Sigmoid colon (tissue), 7 donors: ENCODE measurements around the gene DSCAML1. TPM values are rescaled to one million over a fixed set of nuclear protein-coding genes. Genes with fewer than 3 reads are reported as not detected.

Source experiments
- DNase-seq: peaks from one replicate; pipeline ENCODE4 v3.0.0-alpha.2; 2019
- H3K27ac ChIP-seq, 4 donors: fragments of 200-600 bp; sonication (generic); one replicate each; pipeline ENCODE4 v1.5.1; 2016 to 2019; ENCODE audit warnings: mild to moderate bottlenecking in 1 of 4
- H3K27me3 ChIP-seq, 3 donors: fragments of 200-600 bp; sonication (generic); one replicate each; pipeline ENCODE4 v1.5.1; 2019; ENCODE audit warnings: mild to moderate bottlenecking in 1 of 3
- H3K36me3 ChIP-seq, 4 donors: fragments of 200-600 bp; sonication (generic); one replicate each; pipeline ENCODE4 v1.5.1; 2016 to 2019
- H3K4me1 ChIP-seq, 4 donors: fragments of 200-600 bp; sonication (generic); one replicate each; pipeline ENCODE4 v1.5.1; 2017 to 2019
- H3K4me3 ChIP-seq, 4 donors: fragments of 200-600 bp; sonication (generic); one replicate each; pipeline ENCODE4 v1.5.1; 2017 to 2019; ENCODE audit warnings: mild to moderate bottlenecking in 2 of 4, moderate library complexity in 1 of 4
- H3K9me3 ChIP-seq, 4 donors: fragments of 200-600 bp in 3 of 4; sonication (generic) in 3 of 4; one replicate each; pipeline versions ENCODE4 v1.5.1 to v1.6.1; 2013 to 2019
- EP300 ChIP-seq, 4 donors: sonication (generic); formaldehyde crosslinking; IDR thresholded peaks; one replicate each; pipeline ENCODE4 v1.6.1; 2017; ENCODE audit warnings: antibody characterized with exemption in 4 of 4
- POLR2A ChIP-seq, 2 donors: fragments of 450-650 bp; IDR thresholded peaks; one replicate each; pipeline ENCODE4 v1.6.1; 2016; ENCODE audit warnings: antibody characterized with exemption in 2 of 2, mild to moderate bottlenecking in 2 of 2, moderate library complexity in 2 of 2
- POLR2AphosphoS5 ChIP-seq, 4 donors: sonication (generic); formaldehyde crosslinking; IDR thresholded peaks; one replicate each; pipeline ENCODE4 v1.6.1; 2017; ENCODE audit warnings: antibody characterized with exemption in 4 of 4
- WGBS, 2 donors: extraction: QIAGEN DNeasy Blood & Tissue Kit; methylation state at CpG; one replicate each; pipeline ENCODE4 v1.1.7; 2013; 5-methylcytosine and 5-hydroxymethylcytosine counted together
- intact Hi-C: fragments of 100-400 bp; cut with DNase I; formaldehyde crosslinking; loops from one replicate; pipeline ENCODE4 v1.15.1; 2023
- polyA plus RNA-seq, 3 donors: library from polyadenylated mRNA; stranded (reverse); fragments of 200-250 nt; gene quantifications; one replicate each; pipeline ENCODE4 v1.2.3, GENCODE V29; 2013
- total RNA-seq, 4 donors: library from RNA; depleted of rRNA; stranded (reverse); fragments of >200 nt; gene quantifications; one replicate each; pipeline ENCODE4 v1.1.0, GENCODE V29; 2016
- TF ChIP-seq, protein P1 (sequence below), 4 experiments: fragments of 450-650 bp in 3 of 4; fragments of 200-600 bp in 1 of 4; IDR thresholded peaks; one replicate each; pipeline ENCODE4 v1.5.1; 2016 to 2019; ENCODE audit warnings: antibody characterized with exemption in 4 of 4, mild to moderate bottlenecking in 3 of 4, moderate library complexity in 2 of 4
- donor health status: healthy with polysubstance abuse.
- donor health status: Bipolar disorder and iron deficiency.
- donor health status: healthy.

The DSCAML1 gene
- total and polyA plus RNA-seq, 7 donors, result under 0.01 to 7.5 (median 1.2) TPM

DNA sequence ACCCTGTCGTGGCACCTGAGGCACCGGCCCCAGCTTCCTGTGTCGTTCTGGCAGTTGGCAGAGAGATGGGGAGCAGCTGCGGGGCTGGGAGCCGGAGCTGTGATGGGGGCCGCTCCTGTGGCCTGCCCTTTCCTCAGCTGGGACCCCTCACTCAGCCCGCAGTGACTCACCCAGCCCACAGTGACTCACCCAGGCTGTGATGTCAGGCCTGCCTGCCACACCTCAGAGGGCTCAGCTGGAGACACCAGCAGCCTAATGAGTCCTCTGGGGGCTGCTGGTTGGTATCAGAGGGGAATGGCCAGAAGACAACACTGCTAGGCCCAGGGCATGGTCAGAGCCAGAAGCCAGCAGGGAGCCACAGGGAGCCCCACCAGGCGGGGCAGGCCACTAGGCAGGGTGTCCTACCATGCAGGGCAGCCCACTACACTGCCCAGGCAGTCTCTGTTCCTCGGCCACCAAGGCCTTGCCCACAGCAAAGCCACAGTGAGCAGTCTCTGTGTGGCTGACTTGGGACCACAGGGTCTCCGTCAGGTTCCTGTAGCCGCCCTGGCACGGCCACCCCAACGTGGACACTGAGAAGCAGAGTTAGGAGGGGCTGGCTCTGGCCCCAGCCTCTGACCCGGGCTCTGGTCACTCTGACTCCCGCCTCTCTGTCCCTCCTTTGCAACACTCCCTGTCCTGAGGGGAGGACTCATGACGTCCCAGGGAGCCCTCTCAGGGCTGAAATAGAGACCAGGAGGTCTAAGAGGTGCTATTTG lies 31.8 kb upstream of the DSCAML1 start:
- WGBS, 2 donors, result 52 to 76% methylated on average over 16 of the region's 16 CpGs
- peak; percentile 84 for DNase-seq
- no peaks in the 10 kb centered on the region for H3K9me3 ChIP-seq
- peaks cover 0 to 20% (median 0%) of the 10 kb centered on the region in 3 donors for H3K27me3 ChIP-seq
- peaks cover 0 to 6% (median 0%) of the 10 kb centered on the region in 4 donors for H3K36me3 ChIP-seq
- H3K4me1 ChIP-seq, result peaks cover 0 to 50% (median 22%) of the 10 kb centered on the region in 4 donors
- H3K4me3 ChIP-seq, result no peak overlapping the region
- TF ChIP-seq POLR2AphosphoS5 (IDR thresholded peaks at IDR 0.05), result no peak
- TF ChIP-seq, protein P1, sequence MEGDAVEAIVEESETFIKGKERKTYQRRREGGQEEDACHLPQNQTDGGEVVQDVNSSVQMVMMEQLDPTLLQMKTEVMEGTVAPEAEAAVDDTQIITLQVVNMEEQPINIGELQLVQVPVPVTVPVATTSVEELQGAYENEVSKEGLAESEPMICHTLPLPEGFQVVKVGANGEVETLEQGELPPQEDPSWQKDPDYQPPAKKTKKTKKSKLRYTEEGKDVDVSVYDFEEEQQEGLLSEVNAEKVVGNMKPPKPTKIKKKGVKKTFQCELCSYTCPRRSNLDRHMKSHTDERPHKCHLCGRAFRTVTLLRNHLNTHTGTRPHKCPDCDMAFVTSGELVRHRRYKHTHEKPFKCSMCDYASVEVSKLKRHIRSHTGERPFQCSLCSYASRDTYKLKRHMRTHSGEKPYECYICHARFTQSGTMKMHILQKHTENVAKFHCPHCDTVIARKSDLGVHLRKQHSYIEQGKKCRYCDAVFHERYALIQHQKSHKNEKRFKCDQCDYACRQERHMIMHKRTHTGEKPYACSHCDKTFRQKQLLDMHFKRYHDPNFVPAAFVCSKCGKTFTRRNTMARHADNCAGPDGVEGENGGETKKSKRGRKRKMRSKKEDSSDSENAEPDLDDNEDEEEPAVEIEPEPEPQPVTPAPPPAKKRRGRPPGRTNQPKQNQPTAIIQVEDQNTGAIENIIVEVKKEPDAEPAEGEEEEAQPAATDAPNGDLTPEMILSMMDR (IDR thresholded peaks at IDR 0.05), result no peak
- intact Hi-C loops, result no loop called here
- peak overlapping the region; percentile 40 to 62 (median 50) for H3K27ac ChIP-seq

DNA sequence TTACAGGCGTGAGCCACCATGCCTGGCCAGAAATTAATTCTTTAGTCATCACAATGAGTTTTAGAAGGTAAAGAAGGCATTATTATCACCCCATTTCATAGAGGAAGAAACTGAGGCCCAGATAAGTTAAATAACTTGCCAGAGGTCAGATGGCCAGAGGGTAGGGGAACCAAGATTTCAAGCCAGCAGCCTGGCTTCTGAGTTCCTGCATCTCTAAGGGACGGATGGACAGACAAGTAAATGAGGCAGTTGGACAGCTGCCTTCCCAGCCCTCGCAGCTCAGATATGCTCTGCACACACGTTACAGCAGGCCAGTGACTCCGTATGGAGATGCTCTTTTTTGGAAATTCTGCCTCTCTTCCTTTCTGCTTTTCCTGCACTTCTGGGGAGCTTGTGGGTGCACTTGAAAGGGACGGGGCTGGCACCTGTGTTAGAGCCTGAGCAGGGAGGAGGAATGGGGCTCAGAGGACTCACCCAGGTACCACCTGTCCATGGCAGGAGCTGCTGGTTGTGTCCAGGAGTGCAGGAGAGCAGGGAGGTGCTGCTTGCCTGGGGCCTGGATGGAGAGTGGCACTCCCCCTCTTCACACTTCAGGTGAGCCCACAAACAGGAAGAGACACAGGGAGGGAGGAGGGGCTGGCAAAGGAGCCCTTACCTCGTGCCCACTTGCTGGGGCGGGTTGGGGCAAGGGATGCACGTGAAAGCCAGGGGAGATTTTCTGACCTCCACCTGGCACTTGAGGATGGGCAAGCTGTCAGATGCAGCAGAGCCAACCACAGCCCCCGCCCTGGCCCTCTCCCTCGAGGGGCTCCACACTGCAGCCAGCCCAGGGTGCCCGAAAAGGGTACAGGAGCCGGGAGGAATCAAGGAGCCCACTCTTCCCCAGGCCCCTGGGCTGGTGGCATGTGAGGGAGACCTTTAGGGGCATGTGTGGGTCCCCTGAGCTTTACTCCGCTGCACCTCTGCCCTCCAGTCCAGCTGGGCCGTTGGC lies 30.8 kb upstream of the DSCAML1 start:
- DNase-seq, result peak; percentile 55

DNA sequence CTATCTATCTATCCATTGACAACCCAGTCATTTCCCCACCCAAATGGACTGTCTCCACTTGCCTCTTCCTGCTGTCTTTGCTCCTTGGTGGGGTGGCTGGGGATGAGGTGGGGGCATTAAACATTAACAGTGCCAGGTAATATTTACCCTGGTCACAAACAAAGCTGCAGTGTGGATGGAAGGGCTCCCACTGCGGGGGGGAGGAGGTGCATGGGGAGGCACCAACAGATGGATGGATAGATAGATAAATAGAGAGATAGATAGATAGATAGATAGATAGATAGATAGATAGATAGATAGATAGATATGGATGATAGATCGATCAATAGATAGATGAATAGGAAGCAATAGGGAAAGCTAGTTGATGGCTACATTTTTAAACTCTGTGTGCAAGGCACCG lies 29.8 kb upstream of the DSCAML1 start:
- H3K9me3 ChIP-seq, result no peaks in the 10 kb centered on the region
- H3K4me3 ChIP-seq, result no peak overlapping the region
- peaks cover 0 to 20% (median 0%) of the 10 kb centered on the region in 3 donors for H3K27me3 ChIP-seq
- H3K4me1 ChIP-seq, result peaks cover 0 to 58% (median 28%) of the 10 kb centered on the region in 4 donors
- no peaks in the 10 kb centered on the region for H3K36me3 ChIP-seq
- no peak overlapping the region for H3K27ac ChIP-seq
- no peak for DNase-seq
- 68 to 79% methylated on average over 3 of the region's 3 CpGs for WGBS, 2 donors
- intact Hi-C loops, result no loop called here
- TF ChIP-seq, protein P1 (IDR thresholded peaks at IDR 0.05), result no peak
- TF ChIP-seq POLR2AphosphoS5 (IDR thresholded peaks at IDR 0.05) (no peak), EP300 (IDR thresholded peaks at IDR 0.05) (no peak), POLR2A (IDR thresholded peaks at IDR 0.05) (no peak)

More for the DNA sequence above, 30.8 kb upstream of the DSCAML1 start:
- peaks cover 0 to 51% (median 25%) of the 10 kb centered on the region in 4 donors for H3K4me1 ChIP-seq
- H3K4me3 ChIP-seq, result no peak overlapping the region
- TF ChIP-seq POLR2AphosphoS5 (IDR thresholded peaks at IDR 0.05) (no peak), POLR2A (IDR thresholded peaks at IDR 0.05) (no peak), EP300 (IDR thresholded peaks at IDR 0.05) (no peak)
- TF ChIP-seq, protein P1 (IDR thresholded peaks at IDR 0.05), result no peak
- H3K9me3 ChIP-seq, result no peaks in the 10 kb centered on the region
- H3K27ac ChIP-seq, result peak overlapping the region; percentile 27 to 62 (median 47)
- H3K36me3 ChIP-seq, result peaks cover 0 to 4% (median 0%) of the 10 kb centered on the region in 4 donors
- 62 to 80% methylated on average over 15 of the region's 15 CpGs for WGBS, 2 donors
- H3K27me3 ChIP-seq, result peaks cover 0 to 20% (median 0%) of the 10 kb centered on the region in 3 donors
- intact Hi-C loops, result no loop called here

DNA sequence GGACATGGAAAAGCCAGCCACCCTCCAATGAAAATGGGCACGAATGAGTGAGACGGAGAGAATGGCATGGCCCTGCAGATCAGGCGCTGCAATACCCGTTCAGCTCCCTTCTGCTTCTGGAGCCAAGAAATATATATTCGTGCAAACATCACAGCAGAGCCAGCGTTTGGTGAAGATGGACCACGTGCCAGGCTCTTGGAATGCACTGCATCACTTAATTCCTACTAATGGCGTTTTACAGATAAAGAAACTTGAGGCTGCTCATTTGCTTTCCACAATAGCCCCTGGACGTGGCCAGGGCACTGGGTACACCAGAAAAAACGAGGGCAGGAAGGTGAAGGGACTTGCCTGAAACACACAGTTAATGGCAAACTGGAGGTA lies 29.2 kb upstream of the DSCAML1 start:
- peaks cover 0 to 55% (median 28%) of the 10 kb centered on the region in 4 donors for H3K4me1 ChIP-seq
- H3K36me3 ChIP-seq, result no peaks in the 10 kb centered on the region
- H3K27me3 ChIP-seq, result peaks cover 0 to 18% (median 0%) of the 10 kb centered on the region in 3 donors
- H3K27ac ChIP-seq, result no peak overlapping the region
- peak; percentile 46 for DNase-seq
- 72 to 79% methylated on average over 10 of the region's 10 CpGs for WGBS, 2 donors
- no peaks in the 10 kb centered on the region for H3K9me3 ChIP-seq
- intact Hi-C loops, result no loop called here
- TF ChIP-seq, protein P1 (IDR thresholded peaks at IDR 0.05), result no peak
- TF ChIP-seq POLR2AphosphoS5 (IDR thresholded peaks at IDR 0.05), result no peak
- TF ChIP-seq EP300 (IDR thresholded peaks at IDR 0.05), result no peak
- no peak overlapping the region for H3K4me3 ChIP-seq
